HEK293 (cell line): ENCODE results near the gene COX8A.

Source experiments
- BCL11A ChIP-seq: fragments of 450-650 bp; formaldehyde crosslinking; IDR thresholded peaks from 2 replicates; pipeline ENCODE4 v1.5.1; 2016; ENCODE audit warnings: low read depth, missing biosample characterization, missing genetic modification characterization
- CTCF ChIP-seq: fragments of 450-650 bp; formaldehyde crosslinking; IDR thresholded peaks from 2 replicates; pipeline ENCODE4 v1.5.1; 2016; ENCODE audit warnings: missing biosample characterization, missing genetic modification characterization
- PBX3 ChIP-seq: sonication (generic); formaldehyde crosslinking; IDR thresholded peaks from 2 replicates; pipeline ENCODE4 v1.8.1; 2022; ENCODE audit warnings: mild to moderate bottlenecking, moderate library complexity, missing genetic modification reagents
- REPIN1 ChIP-seq: fragments of 450-650 bp; formaldehyde crosslinking; IDR thresholded peaks from 2 replicates; pipeline ENCODE4 v1.5.1; 2017; ENCODE audit warnings: missing biosample characterization, missing genetic modification characterization, low read depth
- ZFP41 ChIP-seq: fragments of 450-650 bp; formaldehyde crosslinking; IDR thresholded peaks from 2 replicates; pipeline ENCODE4 v1.5.1; 2016; ENCODE audit warnings: missing biosample characterization, missing genetic modification characterization, borderline replicate concordance
- ZNF133 ChIP-seq: fragments of 450-650 bp; formaldehyde crosslinking; IDR thresholded peaks from 2 replicates; pipeline ENCODE4 v1.5.1; 2016; ENCODE audit warnings: missing biosample characterization, missing genetic modification characterization
- ZNF274 ChIP-seq, 2 experiments: fragments of 200-500 bp in 1 of 2; fragments of 450-650 bp in 1 of 2; sonication (Bioruptor generic) in 1 of 2; formaldehyde crosslinking in 1 of 2; IDR thresholded peaks; 2 replicates each; pipeline versions ENCODE4 v1.5.1 to v1.6.1; 2014 to 2016; ENCODE audit warnings: borderline replicate concordance in 1 of 2, inconsistent platforms in 1 of 2, low read length in 1 of 2, missing biosample characterization in 1 of 2, missing genetic modification characterization in 1 of 2
- ZNF302 ChIP-seq: fragments of 450-650 bp; formaldehyde crosslinking; IDR thresholded peaks from 2 replicates; pipeline ENCODE4 v1.5.1; 2016; ENCODE audit warnings: missing biosample characterization, missing genetic modification characterization, low read depth
- ZNF561 ChIP-seq: fragments of 450-650 bp; IDR thresholded peaks from 2 replicates; pipeline ENCODE4 v1.5.1; 2018; ENCODE audit warnings: missing biosample characterization, missing genetic modification characterization, borderline replicate concordance
- ZNF660 ChIP-seq: fragments of 450-650 bp; IDR thresholded peaks from 2 replicates; pipeline ENCODE4 v1.5.1; 2018; ENCODE audit warnings: missing biosample characterization, mild to moderate bottlenecking, missing genetic modification characterization
- TF ChIP-seq, protein P1 (sequence below): fragments of 450-650 bp; formaldehyde crosslinking; IDR thresholded peaks from 2 replicates; pipeline ENCODE4 v1.5.1; 2016; ENCODE audit warnings: missing biosample characterization, missing genetic modification characterization
- TF ChIP-seq, protein P2 (sequence below): fragments of 450-650 bp; formaldehyde crosslinking; IDR thresholded peaks from 2 replicates; pipeline ENCODE4 v1.5.1; 2016; ENCODE audit warnings: missing biosample characterization, missing genetic modification characterization
- TF ChIP-seq, protein P3 (sequence below): fragments of 450-650 bp; formaldehyde crosslinking; IDR thresholded peaks from 2 replicates; pipeline ENCODE4 v1.5.1; 2017; ENCODE audit warnings: missing biosample characterization, missing genetic modification characterization

- TF ChIP-seq ZFP41 (tag by site-specific recombination) (no peak), CTCF (tag by site-specific recombination) (no peak), BCL11A (tag by site-specific recombination) (no peak), REPIN1 (tag by site-specific recombination) (no peak), PBX3 (CRISPR knock-in tag) (no peak), ZNF660 (tag by site-specific recombination) (no peak), ZNF302 (tag by site-specific recombination) (no peak), ZNF133 (tag by site-specific recombination) (no peak), ZNF274 (IDR thresholded peaks at IDR 0.05; ENCODE audit: low read length) (no peak), ZNF274 (tag by site-specific recombination; IDR thresholded peaks at IDR 0.05; ENCODE audit: borderline replicate concordance) (no peak), ZNF561 (tag by site-specific recombination) (no peak)
- TF ChIP-seq, protein P1, sequence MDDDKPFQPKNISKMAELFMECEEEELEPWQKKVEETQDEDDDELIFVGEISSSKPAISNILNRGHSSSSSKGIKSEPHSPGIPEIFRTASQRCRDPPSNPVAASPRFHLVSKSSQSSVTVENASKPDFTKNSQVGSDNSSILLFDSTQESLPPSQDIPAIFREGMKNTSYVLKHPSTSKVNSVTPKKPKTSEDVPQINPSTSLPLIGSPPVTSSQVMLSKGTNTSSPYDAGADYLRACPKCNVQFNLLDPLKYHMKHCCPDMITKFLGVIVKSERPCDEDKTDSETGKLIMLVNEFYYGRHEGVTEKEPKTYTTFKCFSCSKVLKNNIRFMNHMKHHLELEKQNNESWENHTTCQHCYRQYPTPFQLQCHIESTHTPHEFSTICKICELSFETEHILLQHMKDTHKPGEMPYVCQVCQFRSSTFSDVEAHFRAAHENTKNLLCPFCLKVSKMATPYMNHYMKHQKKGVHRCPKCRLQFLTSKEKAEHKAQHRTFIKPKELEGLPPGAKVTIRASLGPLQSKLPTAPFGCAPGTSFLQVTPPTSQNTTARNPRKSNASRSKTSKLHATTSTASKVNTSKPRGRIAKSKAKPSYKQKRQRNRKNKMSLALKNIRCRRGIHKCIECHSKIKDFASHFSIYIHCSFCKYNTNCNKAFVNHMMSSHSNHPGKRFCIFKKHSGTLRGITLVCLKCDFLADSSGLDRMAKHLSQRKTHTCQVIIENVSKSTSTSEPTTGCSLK (tag by site-specific recombination), result no peak
- TF ChIP-seq, protein P2, sequence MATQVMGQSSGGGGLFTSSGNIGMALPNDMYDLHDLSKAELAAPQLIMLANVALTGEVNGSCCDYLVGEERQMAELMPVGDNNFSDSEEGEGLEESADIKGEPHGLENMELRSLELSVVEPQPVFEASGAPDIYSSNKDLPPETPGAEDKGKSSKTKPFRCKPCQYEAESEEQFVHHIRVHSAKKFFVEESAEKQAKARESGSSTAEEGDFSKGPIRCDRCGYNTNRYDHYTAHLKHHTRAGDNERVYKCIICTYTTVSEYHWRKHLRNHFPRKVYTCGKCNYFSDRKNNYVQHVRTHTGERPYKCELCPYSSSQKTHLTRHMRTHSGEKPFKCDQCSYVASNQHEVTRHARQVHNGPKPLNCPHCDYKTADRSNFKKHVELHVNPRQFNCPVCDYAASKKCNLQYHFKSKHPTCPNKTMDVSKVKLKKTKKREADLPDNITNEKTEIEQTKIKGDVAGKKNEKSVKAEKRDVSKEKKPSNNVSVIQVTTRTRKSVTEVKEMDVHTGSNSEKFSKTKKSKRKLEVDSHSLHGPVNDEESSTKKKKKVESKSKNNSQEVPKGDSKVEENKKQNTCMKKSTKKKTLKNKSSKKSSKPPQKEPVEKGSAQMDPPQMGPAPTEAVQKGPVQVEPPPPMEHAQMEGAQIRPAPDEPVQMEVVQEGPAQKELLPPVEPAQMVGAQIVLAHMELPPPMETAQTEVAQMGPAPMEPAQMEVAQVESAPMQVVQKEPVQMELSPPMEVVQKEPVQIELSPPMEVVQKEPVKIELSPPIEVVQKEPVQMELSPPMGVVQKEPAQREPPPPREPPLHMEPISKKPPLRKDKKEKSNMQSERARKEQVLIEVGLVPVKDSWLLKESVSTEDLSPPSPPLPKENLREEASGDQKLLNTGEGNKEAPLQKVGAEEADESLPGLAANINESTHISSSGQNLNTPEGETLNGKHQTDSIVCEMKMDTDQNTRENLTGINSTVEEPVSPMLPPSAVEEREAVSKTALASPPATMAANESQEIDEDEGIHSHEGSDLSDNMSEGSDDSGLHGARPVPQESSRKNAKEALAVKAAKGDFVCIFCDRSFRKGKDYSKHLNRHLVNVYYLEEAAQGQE (tag by site-specific recombination), result no peak
- TF ChIP-seq, protein P3, sequence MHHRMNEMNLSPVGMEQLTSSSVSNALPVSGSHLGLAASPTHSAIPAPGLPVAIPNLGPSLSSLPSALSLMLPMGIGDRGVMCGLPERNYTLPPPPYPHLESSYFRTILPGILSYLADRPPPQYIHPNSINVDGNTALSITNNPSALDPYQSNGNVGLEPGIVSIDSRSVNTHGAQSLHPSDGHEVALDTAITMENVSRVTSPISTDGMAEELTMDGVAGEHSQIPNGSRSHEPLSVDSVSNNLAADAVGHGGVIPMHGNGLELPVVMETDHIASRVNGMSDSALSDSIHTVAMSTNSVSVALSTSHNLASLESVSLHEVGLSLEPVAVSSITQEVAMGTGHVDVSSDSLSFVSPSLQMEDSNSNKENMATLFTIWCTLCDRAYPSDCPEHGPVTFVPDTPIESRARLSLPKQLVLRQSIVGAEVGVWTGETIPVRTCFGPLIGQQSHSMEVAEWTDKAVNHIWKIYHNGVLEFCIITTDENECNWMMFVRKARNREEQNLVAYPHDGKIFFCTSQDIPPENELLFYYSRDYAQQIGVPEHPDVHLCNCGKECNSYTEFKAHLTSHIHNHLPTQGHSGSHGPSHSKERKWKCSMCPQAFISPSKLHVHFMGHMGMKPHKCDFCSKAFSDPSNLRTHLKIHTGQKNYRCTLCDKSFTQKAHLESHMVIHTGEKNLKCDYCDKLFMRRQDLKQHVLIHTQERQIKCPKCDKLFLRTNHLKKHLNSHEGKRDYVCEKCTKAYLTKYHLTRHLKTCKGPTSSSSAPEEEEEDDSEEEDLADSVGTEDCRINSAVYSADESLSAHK (tag by site-specific recombination), result no peak
Measured at GRCh38 chr11:64007629-64008282, 33.3 kb downstream of the COX8A start.
